Activated B cell treated with CpG ODN at 0.5 μM for 24 hours (primary cell): ENCODE results near the gene B3GNT5. TPM values are rescaled to one million over a fixed set of nuclear protein-coding genes. Genes with fewer than 3 reads are reported as not detected.

Source experiments
- ATAC-seq: fragments of 200-7000 bp; cut with Tn5 transposase; one replicate; pipeline ENCODE4 v1.10.0; 2021; ENCODE audit warnings: low read depth, mild to moderate bottlenecking, moderate library complexity
- CTCF ChIA-PET: fragments of 350-600 bp; sonication (Branson Sonifier 250); formaldehyde crosslinking; loops from one replicate; lab custom pipeline; 2021; ENCODE audit warnings: antibody characterized with exemption; lab: Charles Lee
- POLR2A ChIA-PET: fragments of 350-600 bp; sonication (Branson Sonifier 250); formaldehyde crosslinking; loops from one replicate; lab custom pipeline; 2021; ENCODE audit warnings: antibody characterized with exemption; lab: Charles Lee
- DNase-seq: peaks from one replicate; pipeline ENCODE4 v3.0.0; 2022
- H3K27ac Mint-ChIP-seq: one replicate; pipeline ENCODE4 v1.8.0; 2020; ENCODE audit warnings: mixed read lengths
- H3K27me3 Mint-ChIP-seq: one replicate; pipeline ENCODE4 v1.8.0; 2021; ENCODE audit warnings: mixed read lengths
- H3K36me3 Mint-ChIP-seq: one replicate; pipeline ENCODE4 v1.8.0; 2021; ENCODE audit warnings: low read depth, mixed read lengths
- H3K4me1 Mint-ChIP-seq: one replicate; pipeline ENCODE4 v1.8.0; 2021; ENCODE audit warnings: mixed read lengths
- H3K4me3 Mint-ChIP-seq: one replicate; pipeline ENCODE4 v1.8.0; 2020; ENCODE audit warnings: mild to moderate bottlenecking, mixed read lengths
- H3K9me3 Mint-ChIP-seq: one replicate; pipeline ENCODE4 v1.8.0; 2020; ENCODE audit warnings: mixed read lengths
- CTCF ChIP-seq: fragments of 200-600 bp; IDR thresholded peaks from one replicate; pipeline ENCODE4 v1.8.0; 2022; ENCODE audit warnings: antibody characterized with exemption, mild to moderate bottlenecking
- intact Hi-C: fragments of 100-400 bp; cut with micrococcal nuclease; formaldehyde crosslinking; loops from one replicate; pipeline ENCODE4 v1.15.1; 2024
- total RNA-seq: library from RNA; stranded (reverse); gene quantifications from 2 replicates; pipeline ENCODE4 v1.2.3, GENCODE V29; 2022

Gene B3GNT5
- total RNA-seq, 1 donor from 2014 or later: 0.38 TPM

DNA sequence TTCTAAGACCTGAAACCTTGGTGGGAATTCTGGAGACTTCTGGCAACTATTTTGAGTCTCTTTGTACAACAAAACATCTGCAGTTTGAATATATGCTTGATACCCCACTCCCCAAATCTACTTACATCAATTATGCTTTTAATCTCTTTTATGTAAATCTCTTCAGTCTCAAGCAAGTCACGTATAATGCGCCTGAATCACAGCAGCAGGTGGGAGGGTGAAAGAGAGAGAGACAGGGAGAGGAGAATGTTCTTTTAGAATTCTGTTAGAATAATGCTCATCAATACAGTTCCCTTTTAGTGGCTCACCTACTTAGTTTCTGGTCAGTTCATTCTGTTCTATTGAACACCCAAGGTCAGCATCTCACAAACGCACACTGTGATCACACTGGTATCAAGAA, 22.2 kb upstream of the B3GNT5 start:
- H3K4me1 Mint-ChIP-seq: no peaks in the 10 kb centered on the region
- no peak overlapping the region for H3K4me3 Mint-ChIP-seq
- H3K9me3 Mint-ChIP-seq: no peaks in the 10 kb centered on the region
- TF ChIP-seq CTCF: no peak
- intact Hi-C loops: no loop called here
- POLR2A ChIA-PET: no interaction called here
- H3K27me3 Mint-ChIP-seq: no peaks in the 10 kb centered on the region
- ATAC-seq: no peak
- H3K36me3 Mint-ChIP-seq: no peaks in the 10 kb centered on the region
- no peak for DNase-seq
- H3K27ac Mint-ChIP-seq: no peak overlapping the region
- CTCF ChIA-PET: no interaction called here

- CTCF ChIA-PET: no interaction called here
- intact Hi-C loops: no loop called here
- H3K36me3 Mint-ChIP-seq: no peaks in the 10 kb centered on the region
Observed at GRCh38 chr3:183233966-183234365, 19.1 kb upstream of the B3GNT5 start.

DNA sequence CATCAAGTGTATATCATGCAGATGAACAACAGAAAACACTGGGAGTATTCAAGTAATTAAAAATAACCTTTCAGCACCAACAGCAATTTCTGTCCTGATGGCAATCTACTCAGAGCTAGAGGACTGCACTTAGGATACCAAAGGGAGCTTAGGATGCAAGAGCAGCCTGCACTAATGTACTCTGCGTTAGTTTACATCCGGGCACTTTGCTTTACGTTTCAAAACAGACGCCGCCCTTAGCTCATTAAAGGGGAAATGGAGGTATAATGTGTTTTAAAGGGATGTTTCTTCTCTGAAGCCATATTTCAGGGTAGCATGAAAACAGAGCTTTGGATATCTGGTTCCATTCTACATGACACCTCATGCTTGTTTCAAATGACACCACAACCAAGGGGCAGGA, 14.0 kb upstream of the B3GNT5 start:
- no peak overlapping the region for H3K4me3 Mint-ChIP-seq
- no peak for DNase-seq
- POLR2A ChIA-PET: no interaction called here

More at GRCh38 chr3:183233966-183234365, 19.1 kb upstream of the B3GNT5 start:
- POLR2A ChIA-PET: interaction anchor here (0.8 kb wide), 1 partner anchor 59 kb away, joined by 3 read pairs; no protein-coding TSS in a partner anchor
- TF ChIP-seq CTCF: no peak
- Mint-ChIP-seq H3K4me1 (no peaks in the 10 kb centered on the region), H3K27ac (no peak overlapping the region), H3K27me3 (no peaks in the 10 kb centered on the region), H3K9me3 (no peaks in the 10 kb centered on the region), H3K4me3 (no peak overlapping the region)
- no peak for DNase-seq
- no peak for ATAC-seq

GRCh38 chr3:183242431-183242830, 10.6 kb upstream of the B3GNT5 start:
- Mint-ChIP-seq H3K36me3 (peaks cover 4% of the 10 kb centered on the region), H3K4me3 (no peak overlapping the region), H3K9me3 (peaks cover 20% of the 10 kb centered on the region), H3K4me1 (no peaks in the 10 kb centered on the region), H3K27ac (no peak overlapping the region), H3K27me3 (peaks cover 41% of the 10 kb centered on the region)
- ChIA-PET CTCF (no interaction called here), POLR2A (no interaction called here)
- intact Hi-C loops: no loop called here
- no peak for DNase-seq
- TF ChIP-seq CTCF: no peak
- no peak for ATAC-seq

More for the DNA sequence above, 14.0 kb upstream of the B3GNT5 start:
- intact Hi-C loops: no loop called here
- Mint-ChIP-seq H3K4me1 (no peaks in the 10 kb centered on the region), H3K27ac (no peak overlapping the region), H3K36me3 (peaks cover 4% of the 10 kb centered on the region), H3K9me3 (peaks cover 20% of the 10 kb centered on the region), H3K27me3 (peaks cover 27% of the 10 kb centered on the region)
- no peak for TF ChIP-seq CTCF
- CTCF ChIA-PET: no interaction called here
- no peak for ATAC-seq

GRCh38 chr3:183244219-183244618, 8.8 kb upstream of the B3GNT5 start:
- DNase-seq (no peak), ATAC-seq (no peak)
- intact Hi-C loops: no loop called here
- Mint-ChIP-seq H3K4me1 (no peaks in the 10 kb centered on the region), H3K27me3 (peaks cover 44% of the 10 kb centered on the region), H3K4me3 (no peak overlapping the region), H3K36me3 (peaks cover 4% of the 10 kb centered on the region), H3K27ac (no peak overlapping the region), H3K9me3 (peaks cover 20% of the 10 kb centered on the region)
- TF ChIP-seq CTCF: no peak
- ChIA-PET CTCF (no interaction called here), POLR2A (no interaction called here)
